Measurements from ENCODE around the gene NOBOX.
"Not testable (repeated sequence)": the region's sequence is repeated elsewhere in the genome, so short reads cannot be mapped to it uniquely, and the experiment has no call there.

Gene NOBOX

GRCh38 chr7:144397086-144397485 is 6.4 kb downstream of the NOBOX start:
- in situ Hi-C loops (cut with HindIII; ENCODE audit: low sequenced_read_pairs), result no loop called here

- in situ Hi-C loops (cut with HindIII; ENCODE audit: low sequenced_read_pairs), result no loop called here
Observed at GRCh38 chr7:144391823-144392255, 11.7 kb downstream of the NOBOX start.

- in situ Hi-C loops (cut with HindIII; ENCODE audit: low sequenced_read_pairs), result no loop called here
Observed at GRCh38 chr7:144391014-144391413, 12.5 kb downstream of the NOBOX start.

- in situ Hi-C loops (cut with HindIII; ENCODE audit: low sequenced_read_pairs), result no loop called here
Observed at GRCh38 chr7:144390481-144390880, 13.0 kb downstream of the NOBOX start.

GRCh38 chr7:144388950-144389349 is 14.5 kb downstream of the NOBOX start:
- in situ Hi-C loops (cut with HindIII; ENCODE audit: low sequenced_read_pairs), result no loop called here

- in situ Hi-C loops (cut with HindIII; ENCODE audit: low sequenced_read_pairs), result no loop called here
Observed at GRCh38 chr7:144386741-144387140, 16.8 kb downstream of the NOBOX start.

GRCh38 chr7:144384555-144385245 is 18.8 kb downstream of the NOBOX start:
- in situ Hi-C loops (cut with HindIII; ENCODE audit: low sequenced_read_pairs), result no loop called here

- in situ Hi-C loops (cut with HindIII; ENCODE audit: low sequenced_read_pairs), result no loop called here
Observed at GRCh38 chr7:144384071-144384470, 19.4 kb downstream of the NOBOX start.

GRCh38 chr7:144379776-144380384 is 23.6 kb downstream of the NOBOX start:
- in situ Hi-C loops (cut with HindIII; ENCODE audit: low sequenced_read_pairs), result no loop called here

- in situ Hi-C loops (cut with HindIII; ENCODE audit: low sequenced_read_pairs), result no loop called here
Observed at GRCh38 chr7:144378651-144379050, 24.8 kb downstream of the NOBOX start.

- in situ Hi-C loops (cut with HindIII; ENCODE audit: low sequenced_read_pairs), result not testable (repeated sequence)
Observed at GRCh38 chr7:144369221-144369620, 34.3 kb downstream of the NOBOX start.

- in situ Hi-C loops (cut with HindIII; ENCODE audit: low sequenced_read_pairs), result not testable (repeated sequence)
Observed at GRCh38 chr7:144367250-144367649, 36.2 kb downstream of the NOBOX start.

- in situ Hi-C loops (cut with HindIII; ENCODE audit: low sequenced_read_pairs), result not testable (repeated sequence)
Observed at GRCh38 chr7:144365523-144365922, 38.0 kb downstream of the NOBOX start.

- in situ Hi-C loops (cut with HindIII; ENCODE audit: low sequenced_read_pairs), result not testable (repeated sequence)
Observed at GRCh38 chr7:144362061-144362460, 41.4 kb downstream of the NOBOX start.

GRCh38 chr7:144356860-144357259 is 46.6 kb downstream of the NOBOX start:
- in situ Hi-C loops (cut with HindIII; ENCODE audit: low sequenced_read_pairs), result not testable (repeated sequence)

GRCh38 chr7:144356185-144356584 is 47.3 kb downstream of the NOBOX start:
- in situ Hi-C loops (cut with HindIII; ENCODE audit: low sequenced_read_pairs), result not testable (repeated sequence)

GRCh38 chr7:144355176-144355822 is 48.2 kb downstream of the NOBOX start, which contains the start of gene ARHGEF5:
ARHGEF5 (plus strand) TSS chr7:144355402; CDS start chr7:144362670, 7,268 bp downstream.
- in situ Hi-C loops (cut with HindIII; ENCODE audit: low sequenced_read_pairs), result not testable (repeated sequence)

GRCh38 chr7:144351667-144352066 is 51.8 kb downstream of the NOBOX start:
- in situ Hi-C loops (cut with HindIII; ENCODE audit: low sequenced_read_pairs), result not testable (repeated sequence)

- in situ Hi-C loops (cut with HindIII; ENCODE audit: low sequenced_read_pairs), result not testable (repeated sequence)
Observed at GRCh38 chr7:144348625-144349024, 54.9 kb downstream of the NOBOX start.

Data from DLD1 (cell line).